GM18868 (cell line): ENCODE data around the gene ANKRD6.
"Not testable (repeated sequence)": the region's sequence is repeated elsewhere in the genome, so short reads cannot be mapped to it uniquely, and the experiment has no call there.

Experiments used
- ATAC-seq: cut with Tn5 transposase; IDR thresholded peaks from one replicate; pipeline ENCODE4 v1.9.1; 2021; ENCODE audit warnings: mild to moderate bottlenecking, moderate library complexity; ENCODE audit not compliant: unreplicated experiment

The ANKRD6 gene

GRCh38 chr6:89591745-89592144 lies 158.8 kb downstream of the ANKRD6 start:
- ATAC-seq: no peak

GRCh38 chr6:89596056-89596455 lies 163.1 kb downstream of the ANKRD6 start:
- ATAC-seq: peak; percentile 98

GRCh38 chr6:89596484-89596883 lies 163.5 kb downstream of the ANKRD6 start:
- ATAC-seq: no peak

- no peak for ATAC-seq
These were observed 164.4 kb downstream of the ANKRD6 start for GRCh38 chr6:89597372-89597771.

GRCh38 chr6:89597988-89598387 lies 165.0 kb downstream of the ANKRD6 start:
- ATAC-seq: no peak

- no peak for ATAC-seq
These were observed 166.8 kb downstream of the ANKRD6 start for GRCh38 chr6:89599727-89600126.

GRCh38 chr6:89602166-89602565 lies 169.2 kb downstream of the ANKRD6 start:
- ATAC-seq: no peak

GRCh38 chr6:89604653-89605052 lies 171.7 kb downstream of the ANKRD6 start:
- no peak for ATAC-seq

- ATAC-seq: no peak
These were observed 172.9 kb downstream of the ANKRD6 start for GRCh38 chr6:89605861-89606260.

- ATAC-seq: peak; percentile 84
These were observed 177.2 kb downstream of the ANKRD6 start for GRCh38 chr6:89610149-89610642.

GRCh38 chr6:89611666-89612065 lies 178.7 kb downstream of the ANKRD6 start:
- ATAC-seq: no peak

- ATAC-seq: no peak
These were observed 179.2 kb downstream of the ANKRD6 start for GRCh38 chr6:89612121-89612520.

GRCh38 chr6:89613790-89614189 lies 180.8 kb downstream of the ANKRD6 start:
- ATAC-seq: no peak

- ATAC-seq: no peak
These were observed 182.9 kb downstream of the ANKRD6 start for GRCh38 chr6:89615882-89616281.

GRCh38 chr6:89616531-89616930 lies 183.6 kb downstream of the ANKRD6 start:
- ATAC-seq: no peak

GRCh38 chr6:89618026-89618425 lies 185.1 kb downstream of the ANKRD6 start:
- no peak for ATAC-seq

- ATAC-seq: no peak
These were observed 186.6 kb downstream of the ANKRD6 start for GRCh38 chr6:89619567-89619966.

- ATAC-seq: no peak
These were observed 190.8 kb downstream of the ANKRD6 start for GRCh38 chr6:89623749-89624148.

GRCh38 chr6:89630488-89630887 lies 197.5 kb downstream of the ANKRD6 start:
- no peak for ATAC-seq

- ATAC-seq: not testable (repeated sequence)
These were observed 203.5 kb downstream of the ANKRD6 start for GRCh38 chr6:89636412-89636811.

GRCh38 chr6:89637960-89638319 lies 205.0 kb downstream of the ANKRD6 start:
- no peak for ATAC-seq

- peak; percentile 98 for ATAC-seq
These were observed 205.6 kb downstream of the ANKRD6 start, which contains the start of gene LYRM2 for GRCh38 chr6:89638320-89639195. LYRM2 (minus strand) TSS chr6:89638747; CDS start chr6:89638716, 31 bp downstream.
